ENCODE results near the gene LDLR. TPM values are rescaled to one million over a fixed set of nuclear protein-coding genes. Genes with fewer than 3 reads are reported as not detected.
"Not testable (repeated sequence)": the region's sequence is repeated elsewhere in the genome, so short reads cannot be mapped to it uniquely, and the experiment has no call there.

The LDLR gene
- total RNA-seq, 1 donor from 2014 or later: 158 TPM

GRCh38 chr19:11179716-11180297 is 90.5 kb downstream of the LDLR start:
- no peak for DNase-seq (ENCODE audit: low spot score)
- peak overlapping the region; percentile 43 for H3K4me3 Mint-ChIP-seq (ENCODE audit: unreplicated experiment)
- H3K9me3 Mint-ChIP-seq (ENCODE audit: unreplicated experiment): no peaks in the 10 kb centered on the region
- peaks cover 11% of the 10 kb centered on the region for H3K4me1 Mint-ChIP-seq (ENCODE audit: unreplicated experiment)
- TF ChIP-seq, protein P1, sequence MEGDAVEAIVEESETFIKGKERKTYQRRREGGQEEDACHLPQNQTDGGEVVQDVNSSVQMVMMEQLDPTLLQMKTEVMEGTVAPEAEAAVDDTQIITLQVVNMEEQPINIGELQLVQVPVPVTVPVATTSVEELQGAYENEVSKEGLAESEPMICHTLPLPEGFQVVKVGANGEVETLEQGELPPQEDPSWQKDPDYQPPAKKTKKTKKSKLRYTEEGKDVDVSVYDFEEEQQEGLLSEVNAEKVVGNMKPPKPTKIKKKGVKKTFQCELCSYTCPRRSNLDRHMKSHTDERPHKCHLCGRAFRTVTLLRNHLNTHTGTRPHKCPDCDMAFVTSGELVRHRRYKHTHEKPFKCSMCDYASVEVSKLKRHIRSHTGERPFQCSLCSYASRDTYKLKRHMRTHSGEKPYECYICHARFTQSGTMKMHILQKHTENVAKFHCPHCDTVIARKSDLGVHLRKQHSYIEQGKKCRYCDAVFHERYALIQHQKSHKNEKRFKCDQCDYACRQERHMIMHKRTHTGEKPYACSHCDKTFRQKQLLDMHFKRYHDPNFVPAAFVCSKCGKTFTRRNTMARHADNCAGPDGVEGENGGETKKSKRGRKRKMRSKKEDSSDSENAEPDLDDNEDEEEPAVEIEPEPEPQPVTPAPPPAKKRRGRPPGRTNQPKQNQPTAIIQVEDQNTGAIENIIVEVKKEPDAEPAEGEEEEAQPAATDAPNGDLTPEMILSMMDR (IDR thresholded peaks at IDR 0.05; ENCODE audit: unreplicated experiment): no peak
- H3K27ac Mint-ChIP-seq (ENCODE audit: unreplicated experiment): peak overlapping the region; percentile 30
- peaks cover 5% of the 10 kb centered on the region for H3K27me3 Mint-ChIP-seq (ENCODE audit: unreplicated experiment)
- H3K36me3 Mint-ChIP-seq (ENCODE audit: low read depth, unreplicated experiment): peaks cover 38% of the 10 kb centered on the region

DNA sequence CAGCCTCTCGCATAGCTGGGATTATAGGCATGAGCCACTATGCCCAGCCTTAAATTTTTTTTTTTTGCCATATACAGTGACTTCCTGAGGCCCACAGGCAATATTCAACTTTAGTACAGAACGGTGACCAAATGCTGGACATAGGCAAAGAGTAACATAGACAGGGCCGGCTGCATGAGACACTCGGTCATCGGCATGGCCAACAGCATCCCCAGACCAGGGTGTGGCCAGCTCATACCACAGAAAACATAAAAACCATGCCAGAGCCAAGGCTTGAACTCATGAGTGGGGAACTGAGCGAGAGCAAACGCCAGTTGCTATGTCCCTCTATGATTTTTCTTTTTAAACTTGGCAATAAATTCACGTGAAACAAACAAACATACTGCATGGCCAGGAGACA is 91.1 kb downstream of the LDLR start:
- H3K4me1 Mint-ChIP-seq (ENCODE audit: unreplicated experiment): peaks cover 11% of the 10 kb centered on the region
- H3K9me3 Mint-ChIP-seq (ENCODE audit: unreplicated experiment): no peaks in the 10 kb centered on the region
- peaks cover 5% of the 10 kb centered on the region for H3K27me3 Mint-ChIP-seq (ENCODE audit: unreplicated experiment)
- no peak overlapping the region for H3K4me3 Mint-ChIP-seq (ENCODE audit: unreplicated experiment)
- H3K27ac Mint-ChIP-seq (ENCODE audit: unreplicated experiment): no peak overlapping the region
- no peak for DNase-seq (ENCODE audit: low spot score)
- peaks cover 38% of the 10 kb centered on the region for H3K36me3 Mint-ChIP-seq (ENCODE audit: low read depth, unreplicated experiment)
- TF ChIP-seq, protein P1 (IDR thresholded peaks at IDR 0.05; ENCODE audit: unreplicated experiment): no peak

GRCh38 chr19:11180975-11181374 is 91.7 kb downstream of the LDLR start:
- H3K9me3 Mint-ChIP-seq (ENCODE audit: unreplicated experiment); H3K27ac Mint-ChIP-seq (ENCODE audit: unreplicated experiment); DNase-seq (ENCODE audit: low spot score); H3K27me3 Mint-ChIP-seq (ENCODE audit: unreplicated experiment); H3K4me3 Mint-ChIP-seq (ENCODE audit: unreplicated experiment): not testable (repeated sequence)
- H3K36me3 Mint-ChIP-seq (ENCODE audit: low read depth, unreplicated experiment): peaks cover 32% of the 10 kb centered on the region
- H3K4me1 Mint-ChIP-seq (ENCODE audit: unreplicated experiment): peaks cover 11% of the 10 kb centered on the region

DNA sequence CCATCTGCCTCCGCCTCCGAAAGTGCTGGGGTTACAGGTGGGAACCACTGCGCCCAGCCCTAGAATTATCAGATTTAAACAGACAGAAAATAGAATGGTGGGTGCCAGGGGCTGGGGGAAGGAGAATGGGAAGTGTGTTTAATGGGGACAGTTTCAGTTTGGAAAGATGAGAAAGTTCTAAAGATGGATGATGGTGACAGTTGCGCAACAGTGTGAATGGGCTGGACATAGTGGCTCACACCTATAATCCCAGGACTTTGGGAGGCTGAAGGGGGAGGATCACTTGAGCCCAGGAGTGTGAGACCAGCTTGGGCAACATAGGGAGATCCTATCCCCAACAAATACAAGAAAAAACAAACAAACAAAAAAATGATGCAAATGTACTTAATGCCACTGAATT is 92.2 kb downstream of the LDLR start:
- Mint-ChIP-seq H3K4me3 (ENCODE audit: unreplicated experiment) (no peak overlapping the region), H3K27me3 (ENCODE audit: unreplicated experiment) (peaks cover 6% of the 10 kb centered on the region), H3K27ac (ENCODE audit: unreplicated experiment) (no peak overlapping the region), H3K4me1 (ENCODE audit: unreplicated experiment) (peaks cover 11% of the 10 kb centered on the region), H3K9me3 (ENCODE audit: unreplicated experiment) (no peaks in the 10 kb centered on the region), H3K36me3 (ENCODE audit: low read depth, unreplicated experiment) (peaks cover 31% of the 10 kb centered on the region)
- DNase-seq (ENCODE audit: low spot score): no peak
- TF ChIP-seq, protein P1 (IDR thresholded peaks at IDR 0.05; ENCODE audit: unreplicated experiment): no peak

Small RNA genes within 50 kb of the gene (microRNA-seq; reads per million reads assigned to microRNA genes)
- gene MIR6886 (ENCODE audit: unreplicated experiment): 22.5 reads per million, percentile 68 among the genes with 10 or more reads in this experiment

Other genes starting within 250 kb of the LDLR start
- gene C19orf38, start 241.0 kb upstream of the LDLR start, total RNA-seq (ENCODE audit: unreplicated experiment): not detected
- 63.2 TPM for gene CARM1, start 217.9 kb upstream of the LDLR start, total RNA-seq (ENCODE audit: unreplicated experiment)
- 51.4 TPM for gene YIPF2, start 160.8 kb upstream of the LDLR start, total RNA-seq (ENCODE audit: unreplicated experiment)
- gene TIMM29, start 160.7 kb upstream of the LDLR start, total RNA-seq (ENCODE audit: unreplicated experiment): 18.3 TPM
- 238 TPM for gene SMARCA4, start 128.4 kb upstream of the LDLR start, total RNA-seq (ENCODE audit: unreplicated experiment)
- 17.0 TPM for gene SPC24, start 66.3 kb downstream of the LDLR start, total RNA-seq (ENCODE audit: unreplicated experiment)
- 103 TPM for gene KANK2, start 108.1 kb downstream of the LDLR start, total RNA-seq (ENCODE audit: unreplicated experiment)
- not detected for gene ANGPTL8, start 150.2 kb downstream of the LDLR start, total RNA-seq (ENCODE audit: unreplicated experiment)
- 411 TPM for gene DOCK6, start 173.1 kb downstream of the LDLR start, total RNA-seq (ENCODE audit: unreplicated experiment)
- gene TSPAN16, start 206.7 kb downstream of the LDLR start, total RNA-seq (ENCODE audit: unreplicated experiment): not detected